HEK293 (cell line): Measurements from ENCODE around the gene TMEM88.
A peak's percentile ranks its signal among the peaks of the same experiment; 100 is the strongest.

ENCODE experiments used
- CTCF ChIA-PET: fragments of 350-600 bp; formaldehyde crosslinking; extraction: SDS; loops from one replicate; lab custom pipeline; 2021; ENCODE audit warnings: antibody characterized with exemption; lab: Yijun Ruan, JAX
- POLR2A ChIA-PET: fragments of 300-600 bp; formaldehyde crosslinking; extraction: SDS; loops from one replicate; lab custom pipeline; 2020; ENCODE audit warnings: antibody characterized with exemption, inconsistent platforms; lab: Yijun Ruan, JAX
- H3K27ac ChIP-seq: fragments of 200-500 bp; sonication (Bioruptor generic); 2 replicates; pipeline ENCODE4 v1.5.1; 2014; ENCODE audit warnings: low read depth, low read length, control low read depth, inconsistent platforms; ENCODE audit errors: extremely low read depth
- H3K36me3 ChIP-seq, 2 experiments: fragments of 200-500 bp in 1 of 2; sonication (Bioruptor generic) in 1 of 2; 1 replicate in 1 of 2; 2 replicates in 1 of 2; pipeline ENCODE4 v1.5.1; 2014 to 2017; ENCODE audit warnings: inconsistent platforms in 2 of 2, low read length in 2 of 2; ENCODE audit not compliant: control insufficient read depth in 2 of 2, insufficient read depth in 1 of 2
- H3K4me1 ChIP-seq: fragments of 200-500 bp; sonication (Bioruptor generic); 2 replicates; pipeline ENCODE4 v1.5.1; 2014; ENCODE audit warnings: mild to moderate bottlenecking, low read length, inconsistent platforms; ENCODE audit not compliant: control insufficient read depth, insufficient read depth
- H3K4me3 ChIP-seq: 2 replicates; pipeline ENCODE4 v1.5.1; 2011; ENCODE audit warnings: low read depth, mild to moderate bottlenecking, control low read depth, low read length, moderate library complexity
- H3K9me3 ChIP-seq: fragments of 200-500 bp; sonication (Bioruptor generic); 2 replicates; pipeline ENCODE4 v1.5.1; 2014; ENCODE audit warnings: low read depth, low read length, inconsistent platforms; ENCODE audit not compliant: control insufficient read depth, insufficient read depth
- GLIS1 ChIP-seq: fragments of 450-650 bp; formaldehyde crosslinking; IDR thresholded peaks from 2 replicates; pipeline ENCODE4 v1.5.1; 2016; ENCODE audit warnings: missing biosample characterization, missing genetic modification characterization
- GLIS2 ChIP-seq: fragments of 450-650 bp; formaldehyde crosslinking; IDR thresholded peaks from 2 replicates; pipeline ENCODE4 v1.5.1; 2016; ENCODE audit warnings: missing biosample characterization, missing genetic modification characterization
- KLF7 ChIP-seq: fragments of 450-650 bp; formaldehyde crosslinking; IDR thresholded peaks from 2 replicates; pipeline ENCODE4 v1.5.1; 2016; ENCODE audit warnings: missing biosample characterization, missing genetic modification characterization, borderline replicate concordance
- PATZ1 ChIP-seq: fragments of 450-650 bp; formaldehyde crosslinking; IDR thresholded peaks from 2 replicates; pipeline ENCODE4 v1.5.1; 2016; ENCODE audit warnings: missing biosample characterization, missing genetic modification characterization
- PRDM10 ChIP-seq: fragments of 450-650 bp; formaldehyde crosslinking; IDR thresholded peaks from 2 replicates; pipeline ENCODE4 v1.5.1; 2016; ENCODE audit warnings: missing biosample characterization, missing genetic modification characterization
- SCRT2 ChIP-seq: fragments of 450-650 bp; formaldehyde crosslinking; IDR thresholded peaks from 2 replicates; pipeline ENCODE4 v1.5.1; 2016; ENCODE audit warnings: missing biosample characterization, missing genetic modification characterization
- ZEB2 ChIP-seq: fragments of 450-650 bp; formaldehyde crosslinking; IDR thresholded peaks from 2 replicates; pipeline ENCODE4 v1.5.1; 2016; ENCODE audit warnings: missing biosample characterization, missing genetic modification characterization
- ZIC2 ChIP-seq: fragments of 450-650 bp; formaldehyde crosslinking; IDR thresholded peaks from 2 replicates; pipeline ENCODE4 v1.5.1; 2016; ENCODE audit warnings: missing biosample characterization, missing genetic modification characterization
- ZNF132 ChIP-seq: fragments of 450-650 bp; formaldehyde crosslinking; IDR thresholded peaks from 2 replicates; pipeline ENCODE4 v1.5.1; 2017; ENCODE audit warnings: missing biosample characterization, missing genetic modification characterization, borderline replicate concordance
- ZNF146 ChIP-seq: fragments of 450-650 bp; formaldehyde crosslinking; IDR thresholded peaks from 2 replicates; pipeline ENCODE4 v1.5.1; 2016; ENCODE audit warnings: missing biosample characterization, missing genetic modification characterization
- ZNF202 ChIP-seq: fragments of 450-650 bp; formaldehyde crosslinking; IDR thresholded peaks from 2 replicates; pipeline ENCODE4 v1.5.1; 2016; ENCODE audit warnings: missing biosample characterization, missing genetic modification characterization, borderline replicate concordance
- ZNF24 ChIP-seq: fragments of 450-650 bp; formaldehyde crosslinking; IDR thresholded peaks from 2 replicates; pipeline ENCODE4 v1.5.1; 2016; ENCODE audit warnings: missing biosample characterization, missing genetic modification characterization
- ZNF280C ChIP-seq: fragments of 450-650 bp; formaldehyde crosslinking; IDR thresholded peaks from 2 replicates; pipeline ENCODE4 v1.5.1; 2016; ENCODE audit warnings: missing biosample characterization, missing genetic modification characterization
- ZNF600 ChIP-seq: fragments of 450-650 bp; formaldehyde crosslinking; IDR thresholded peaks from 2 replicates; pipeline ENCODE4 v1.5.1; 2016; ENCODE audit warnings: missing biosample characterization, missing genetic modification characterization
- ZNF629 ChIP-seq: fragments of 450-650 bp; formaldehyde crosslinking; IDR thresholded peaks from 2 replicates; pipeline ENCODE4 v1.5.1; 2017; ENCODE audit warnings: missing biosample characterization, missing genetic modification characterization
- ZNF777 ChIP-seq: fragments of 450-650 bp; formaldehyde crosslinking; IDR thresholded peaks from 2 replicates; pipeline ENCODE4 v1.5.1; 2017; ENCODE audit warnings: missing biosample characterization, missing genetic modification characterization, borderline replicate concordance
- ZNF785 ChIP-seq: fragments of 450-650 bp; formaldehyde crosslinking; IDR thresholded peaks from 2 replicates; pipeline ENCODE4 v1.5.1; 2016; ENCODE audit warnings: missing biosample characterization, missing genetic modification characterization
- ZSCAN23 ChIP-seq: fragments of 450-650 bp; formaldehyde crosslinking; IDR thresholded peaks from 2 replicates; pipeline ENCODE4 v1.5.1; 2016; ENCODE audit warnings: missing biosample characterization, missing genetic modification characterization
- TF ChIP-seq, protein P1 (sequence below): sonication (generic); formaldehyde crosslinking; IDR thresholded peaks from 2 replicates; pipeline ENCODE4 v1.8.1; 2022; ENCODE audit warnings: mild to moderate bottlenecking, moderate library complexity, missing genetic modification reagents
- TF ChIP-seq, protein P2 (sequence below): fragments of 450-650 bp; IDR thresholded peaks from 2 replicates; pipeline ENCODE4 v1.5.1; 2018; ENCODE audit warnings: missing biosample characterization, missing genetic modification characterization
- TF ChIP-seq, protein P3 (sequence below): fragments of 450-650 bp; formaldehyde crosslinking; IDR thresholded peaks from 2 replicates; pipeline ENCODE4 v1.5.1; 2016; ENCODE audit warnings: missing biosample characterization, missing genetic modification characterization
- TF ChIP-seq, protein P4 (sequence below): fragments of 450-650 bp; formaldehyde crosslinking; IDR thresholded peaks from 2 replicates; pipeline ENCODE4 v1.5.1; 2016; ENCODE audit warnings: missing biosample characterization, missing genetic modification characterization

The TMEM88 gene

GRCh38 chr17:7842380-7843256 is 12.2 kb upstream of the TMEM88 start (continued):
- TF ChIP-seq ZEB2 (peak; percentile 71), GLIS1 (tag by site-specific recombination) (peak; percentile 91), ZNF202 (tag by site-specific recombination) (no peak), PRDM10 (tag by site-specific recombination) (0 out of 2 replicates have a peak, but pooled peaks have one; percentile 43), ZNF600 (tag by site-specific recombination) (peak; percentile 7; the same call in 1 of the 2 replicates), PATZ1 (peak; percentile 97), ZNF280C (no peak), ZNF24 (no peak), ZNF777 (tag by site-specific recombination) (no peak), GLIS2 (tag by site-specific recombination) (peak; percentile 96), ZNF146 (tag by site-specific recombination) (no peak), ZNF629 (tag by site-specific recombination) (peak; percentile 58), KLF7 (tag by site-specific recombination) (no peak), ZIC2 (tag by site-specific recombination) (peak; percentile 39), ZNF132 (no peak)
- TF ChIP-seq, protein P1, sequence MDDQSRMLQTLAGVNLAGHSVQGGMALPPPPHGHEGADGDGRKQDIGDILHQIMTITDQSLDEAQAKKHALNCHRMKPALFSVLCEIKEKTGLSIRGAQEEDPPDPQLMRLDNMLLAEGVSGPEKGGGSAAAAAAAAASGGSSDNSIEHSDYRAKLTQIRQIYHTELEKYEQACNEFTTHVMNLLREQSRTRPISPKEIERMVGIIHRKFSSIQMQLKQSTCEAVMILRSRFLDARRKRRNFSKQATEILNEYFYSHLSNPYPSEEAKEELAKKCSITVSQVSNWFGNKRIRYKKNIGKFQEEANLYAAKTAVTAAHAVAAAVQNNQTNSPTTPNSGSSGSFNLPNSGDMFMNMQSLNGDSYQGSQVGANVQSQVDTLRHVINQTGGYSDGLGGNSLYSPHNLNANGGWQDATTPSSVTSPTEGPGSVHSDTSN (CRISPR knock-in tag), result no peak
- TF ChIP-seq, all 188 proteins: peak for 41

DNA sequence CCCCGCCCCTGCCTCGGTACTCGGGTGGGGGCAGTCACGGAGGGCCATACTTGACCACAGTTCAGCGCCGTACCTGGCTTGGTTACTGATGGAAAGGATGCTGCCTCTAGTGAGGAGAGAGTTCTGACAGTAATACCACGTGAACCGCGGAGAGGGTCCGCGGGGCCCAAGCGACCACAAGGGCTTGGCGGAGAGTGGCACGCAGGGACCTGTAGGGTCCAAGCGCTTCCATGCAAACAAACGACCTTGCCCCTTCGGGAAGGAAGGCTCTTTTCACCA is 11.7 kb upstream of the TMEM88 start:
- Histone ChIP-seq H3K4me1 (peaks cover 20% of the 10 kb centered on the region), H3K9me3 (no peaks in the 10 kb centered on the region), H3K4me3 (peak overlapping the region; percentile 70), H3K36me3 (peaks cover 9 to 31% of the 10 kb centered on the region in 2 experiments), H3K27ac (peak overlapping the region; percentile 96)
- ChIA-PET POLR2A (interaction anchor here (1.0 to 7.7 kb wide), 6 partner anchors 9 to 175 kb away, joined by 3 to 110 read pairs (median 4); partner anchors contain the start of genes CNTROB, CYB5D1, KDM6B and NAA38), CTCF (interaction anchor here (0.8 to 1.1 kb wide), 2 partner anchors 8 to 100 kb away, joined by 4 to 5 read pairs; no protein-coding TSS in a partner anchor)
- TF ChIP-seq ZNF785 (tag by site-specific recombination) (no peak), ZSCAN23 (no peak), GLIS2 (tag by site-specific recombination) (no peak), SCRT2 (tag by site-specific recombination) (0 out of 2 replicates have a peak, but pooled peaks have one; percentile 29)
- TF ChIP-seq, protein P2, sequence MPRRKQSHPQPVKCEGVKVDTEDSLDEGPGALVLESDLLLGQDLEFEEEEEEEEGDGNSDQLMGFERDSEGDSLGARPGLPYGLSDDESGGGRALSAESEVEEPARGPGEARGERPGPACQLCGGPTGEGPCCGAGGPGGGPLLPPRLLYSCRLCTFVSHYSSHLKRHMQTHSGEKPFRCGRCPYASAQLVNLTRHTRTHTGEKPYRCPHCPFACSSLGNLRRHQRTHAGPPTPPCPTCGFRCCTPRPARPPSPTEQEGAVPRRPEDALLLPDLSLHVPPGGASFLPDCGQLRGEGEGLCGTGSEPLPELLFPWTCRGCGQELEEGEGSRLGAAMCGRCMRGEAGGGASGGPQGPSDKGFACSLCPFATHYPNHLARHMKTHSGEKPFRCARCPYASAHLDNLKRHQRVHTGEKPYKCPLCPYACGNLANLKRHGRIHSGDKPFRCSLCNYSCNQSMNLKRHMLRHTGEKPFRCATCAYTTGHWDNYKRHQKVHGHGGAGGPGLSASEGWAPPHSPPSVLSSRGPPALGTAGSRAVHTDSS (tag by site-specific recombination), result no peak
- TF ChIP-seq, protein P3, sequence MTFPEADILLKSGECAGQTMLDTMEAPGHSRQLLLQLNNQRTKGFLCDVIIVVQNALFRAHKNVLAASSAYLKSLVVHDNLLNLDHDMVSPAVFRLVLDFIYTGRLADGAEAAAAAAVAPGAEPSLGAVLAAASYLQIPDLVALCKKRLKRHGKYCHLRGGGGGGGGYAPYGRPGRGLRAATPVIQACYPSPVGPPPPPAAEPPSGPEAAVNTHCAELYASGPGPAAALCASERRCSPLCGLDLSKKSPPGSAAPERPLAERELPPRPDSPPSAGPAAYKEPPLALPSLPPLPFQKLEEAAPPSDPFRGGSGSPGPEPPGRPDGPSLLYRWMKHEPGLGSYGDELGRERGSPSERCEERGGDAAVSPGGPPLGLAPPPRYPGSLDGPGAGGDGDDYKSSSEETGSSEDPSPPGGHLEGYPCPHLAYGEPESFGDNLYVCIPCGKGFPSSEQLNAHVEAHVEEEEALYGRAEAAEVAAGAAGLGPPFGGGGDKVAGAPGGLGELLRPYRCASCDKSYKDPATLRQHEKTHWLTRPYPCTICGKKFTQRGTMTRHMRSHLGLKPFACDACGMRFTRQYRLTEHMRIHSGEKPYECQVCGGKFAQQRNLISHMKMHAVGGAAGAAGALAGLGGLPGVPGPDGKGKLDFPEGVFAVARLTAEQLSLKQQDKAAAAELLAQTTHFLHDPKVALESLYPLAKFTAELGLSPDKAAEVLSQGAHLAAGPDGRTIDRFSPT (tag by site-specific recombination), result peak; percentile 1; the same call in 1 of the 2 replicates
- TF ChIP-seq, protein P4, sequence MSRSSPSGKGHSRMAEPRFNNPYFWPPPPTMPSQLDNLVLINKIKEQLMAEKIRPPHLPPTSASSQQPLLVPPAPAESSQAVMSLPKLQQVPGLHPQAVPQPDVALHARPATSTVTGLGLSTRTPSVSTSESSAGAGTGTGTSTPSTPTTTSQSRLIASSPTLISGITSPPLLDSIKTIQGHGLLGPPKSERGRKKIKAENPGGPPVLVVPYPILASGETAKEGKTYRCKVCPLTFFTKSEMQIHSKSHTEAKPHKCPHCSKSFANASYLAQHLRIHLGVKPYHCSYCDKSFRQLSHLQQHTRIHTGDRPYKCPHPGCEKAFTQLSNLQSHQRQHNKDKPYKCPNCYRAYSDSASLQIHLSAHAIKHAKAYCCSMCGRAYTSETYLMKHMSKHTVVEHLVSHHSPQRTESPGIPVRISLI (tag by site-specific recombination), result no peak
